HG02870 (cell line): ENCODE results near the gene CLDN6.
A peak's percentile ranks its signal among the peaks of the same experiment; 100 is the strongest.

Source experiments
- ATAC-seq: cut with Tn5 transposase; IDR thresholded peaks from one replicate; pipeline ENCODE4 v1.9.1; 2021; ENCODE audit warnings: mild to moderate bottlenecking, moderate library complexity; ENCODE audit not compliant: unreplicated experiment

CLDN6 gene

DNA sequence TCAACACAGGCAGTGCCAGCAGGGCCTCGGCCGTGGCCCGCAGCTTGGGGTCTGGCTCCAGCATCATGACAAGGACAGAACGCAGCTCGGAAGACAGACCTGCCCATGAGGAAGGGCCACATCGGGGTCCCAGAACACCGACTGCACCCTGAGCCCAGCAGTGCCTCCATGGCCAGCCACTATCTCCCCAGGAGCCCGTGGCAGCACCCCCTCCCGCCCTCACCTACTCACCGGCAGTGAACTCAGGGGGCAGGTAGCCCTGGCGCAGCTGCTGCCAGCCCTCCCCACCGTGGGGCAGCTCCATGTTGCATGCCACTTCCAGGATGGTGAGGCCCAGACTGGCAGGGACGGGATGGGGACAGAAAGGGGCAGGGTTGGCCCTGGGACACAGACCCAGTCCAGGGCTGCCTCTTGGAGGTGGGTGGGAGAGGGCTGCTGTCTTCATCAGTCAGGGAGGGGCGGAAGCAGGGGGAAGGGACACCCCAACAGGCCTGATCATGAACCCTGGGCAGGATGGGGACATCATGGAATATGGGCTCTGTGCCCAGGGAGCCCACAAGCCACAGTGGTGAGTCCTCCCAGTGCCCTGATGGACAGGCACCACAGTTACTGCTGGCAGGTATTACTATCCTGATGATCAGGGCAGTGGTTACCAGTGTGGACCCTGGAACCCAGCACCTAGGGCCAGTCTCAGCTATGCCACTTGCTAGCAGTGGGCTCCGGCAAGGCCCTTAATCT is 43.5 kb downstream of the CLDN6 start:
- no peak for ATAC-seq

DNA sequence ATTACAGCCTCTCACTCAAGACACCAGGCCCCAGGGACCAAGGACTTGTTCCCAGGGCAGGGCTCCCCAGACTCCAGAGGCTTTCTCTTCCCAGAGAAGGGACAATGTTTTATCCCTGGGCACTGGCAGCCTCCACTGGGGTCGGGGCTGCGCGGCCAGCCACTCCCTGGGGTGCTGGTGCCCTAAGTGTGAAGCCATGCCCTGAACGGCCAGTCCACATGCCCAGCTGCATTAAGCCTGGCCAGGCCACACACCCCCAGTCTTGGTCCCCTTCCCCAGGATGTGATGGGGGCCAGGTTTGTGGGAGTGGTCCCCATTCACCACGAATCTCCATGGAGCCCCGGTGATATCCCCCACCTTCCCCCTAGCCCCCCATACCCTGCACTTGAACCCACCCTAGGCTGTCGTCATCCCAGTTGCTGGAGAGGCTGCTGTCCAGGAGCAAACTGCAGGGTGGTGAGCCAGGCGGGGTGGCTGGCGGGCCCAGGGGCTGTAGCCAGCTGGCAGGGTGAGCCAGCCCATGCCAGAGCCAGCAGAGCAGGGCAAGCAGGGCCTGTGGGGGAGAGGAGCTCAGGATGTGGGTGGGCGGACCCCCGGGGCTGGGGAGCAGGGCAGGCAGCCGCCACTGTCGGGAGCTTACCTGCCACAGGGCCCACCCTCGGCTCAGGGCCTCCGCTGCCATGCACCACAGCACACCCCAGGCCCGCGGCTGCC is 44.2 kb downstream of the CLDN6 start:
- ATAC-seq, result no peak

DNA sequence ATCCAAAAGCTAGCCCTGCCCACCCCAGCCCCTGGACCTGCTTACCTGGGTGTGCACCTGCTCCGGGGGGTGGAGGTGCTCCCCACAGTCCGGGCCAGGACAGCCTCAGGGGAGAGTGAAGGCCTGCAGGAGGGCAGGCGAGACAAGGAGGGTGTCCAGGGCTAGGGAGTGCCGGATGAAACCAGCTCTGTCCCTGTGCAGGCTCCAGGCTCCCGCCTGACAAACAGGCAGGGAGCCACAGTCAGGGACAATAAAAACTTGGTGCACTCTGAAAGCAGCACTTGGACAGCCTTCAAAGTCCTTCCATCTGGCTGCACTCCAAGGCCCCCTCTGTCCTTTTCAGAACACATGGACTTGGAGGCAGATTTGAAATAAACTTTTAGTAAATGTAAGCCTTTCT is 44.9 kb downstream of the CLDN6 start:
- ATAC-seq, result no peak

DNA sequence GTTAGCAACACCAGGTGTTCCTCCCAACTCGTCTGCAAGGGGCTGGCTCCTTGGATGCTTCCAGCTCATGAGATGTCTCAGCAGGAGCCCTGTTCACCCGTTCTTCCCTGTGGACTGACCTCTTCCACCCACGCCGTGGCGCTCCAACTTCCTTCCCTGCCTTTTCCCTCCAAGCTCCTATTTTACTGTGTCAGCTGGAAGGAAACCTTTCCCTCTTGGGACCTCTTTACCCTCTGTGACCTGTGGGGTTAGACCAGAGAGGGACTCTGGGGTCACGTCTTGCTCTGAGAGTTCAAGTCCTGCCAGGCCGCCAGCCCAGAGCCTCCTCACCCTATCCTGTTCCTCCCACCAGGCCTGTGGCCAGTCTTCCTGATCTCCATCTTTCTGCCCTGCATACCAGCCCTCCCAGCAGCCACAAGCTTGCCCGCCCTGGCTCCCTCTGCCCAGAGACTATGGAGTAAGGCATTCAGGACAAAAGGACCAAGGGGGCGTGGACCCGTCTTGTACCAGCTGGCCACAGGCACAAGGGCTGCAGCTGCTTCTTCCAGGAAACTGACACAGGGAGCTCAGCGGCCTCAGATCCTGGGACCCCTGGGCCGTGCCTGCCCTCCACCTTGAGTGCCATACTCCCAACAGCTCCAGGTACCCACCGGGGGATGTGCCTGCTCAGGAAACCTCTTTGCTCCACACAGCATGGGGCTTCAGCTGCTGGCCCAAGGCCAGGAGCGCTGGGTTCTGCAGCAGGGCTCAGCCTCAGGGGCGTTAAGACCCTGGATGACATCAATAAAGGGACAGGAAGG is 45.8 kb downstream of the CLDN6 start:
- ATAC-seq, result no peak

DNA sequence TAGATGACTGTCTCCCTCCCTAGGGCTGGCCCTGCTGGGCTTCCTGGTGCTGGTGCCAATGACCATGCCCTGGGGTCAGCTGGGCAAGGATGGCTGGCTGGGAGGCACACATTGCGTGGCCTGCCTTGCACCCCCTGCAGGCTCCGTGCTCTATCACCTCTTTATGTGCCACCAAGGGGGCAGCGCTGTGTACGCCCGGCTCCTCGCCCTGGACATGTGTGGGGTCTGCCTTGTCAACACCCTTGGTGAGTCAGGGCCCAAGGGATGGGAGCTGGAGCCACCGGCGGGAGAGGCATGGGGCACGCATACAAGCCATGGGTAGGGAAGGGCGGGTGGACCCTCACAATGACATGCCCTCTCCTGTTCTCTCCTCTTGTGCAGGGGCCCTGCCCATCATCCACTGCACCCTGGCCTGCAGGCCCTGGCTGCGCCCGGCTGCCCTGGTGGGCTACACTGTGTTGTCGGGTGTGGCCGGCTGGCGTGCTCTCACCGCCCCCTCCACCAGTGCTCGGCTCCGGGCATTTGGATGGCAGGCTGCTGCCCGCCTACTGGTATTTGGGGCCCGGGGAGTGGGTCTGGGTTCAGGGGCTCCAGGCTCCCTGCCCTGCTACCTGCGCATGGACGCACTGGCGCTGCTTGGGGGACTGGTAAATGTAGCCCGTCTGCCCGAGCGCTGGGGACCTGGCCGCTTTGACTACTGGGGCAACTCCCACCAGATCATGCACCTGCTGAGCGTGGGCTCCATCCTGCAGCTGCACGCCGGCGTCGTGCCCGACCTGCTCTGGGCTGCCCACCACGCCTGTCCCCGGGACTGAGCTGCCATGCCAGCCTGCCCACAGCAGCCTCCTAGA is 46.6 kb downstream of the CLDN6 start:
- no peak for ATAC-seq

DNA sequence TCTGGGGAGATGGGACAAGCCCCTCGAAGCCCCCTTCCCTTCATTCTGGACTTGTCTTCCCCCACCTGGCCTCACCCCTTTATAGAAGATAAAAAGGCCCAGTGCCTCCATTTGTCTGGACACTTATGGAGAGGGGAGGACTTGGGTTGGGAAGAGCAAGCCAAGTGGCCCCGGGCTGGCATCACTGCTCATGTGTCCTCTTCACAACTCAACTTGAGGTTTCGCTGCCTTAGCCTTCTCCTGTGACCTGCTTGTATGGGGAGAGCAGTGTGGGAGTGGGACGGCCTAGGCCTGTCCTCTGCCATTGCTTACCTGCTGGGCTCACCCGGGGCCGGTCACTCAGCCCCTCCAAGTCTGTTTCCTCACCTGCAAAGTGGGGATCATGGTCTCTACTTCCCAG is 47.4 kb downstream of the CLDN6 start:
- ATAC-seq, result no peak

DNA sequence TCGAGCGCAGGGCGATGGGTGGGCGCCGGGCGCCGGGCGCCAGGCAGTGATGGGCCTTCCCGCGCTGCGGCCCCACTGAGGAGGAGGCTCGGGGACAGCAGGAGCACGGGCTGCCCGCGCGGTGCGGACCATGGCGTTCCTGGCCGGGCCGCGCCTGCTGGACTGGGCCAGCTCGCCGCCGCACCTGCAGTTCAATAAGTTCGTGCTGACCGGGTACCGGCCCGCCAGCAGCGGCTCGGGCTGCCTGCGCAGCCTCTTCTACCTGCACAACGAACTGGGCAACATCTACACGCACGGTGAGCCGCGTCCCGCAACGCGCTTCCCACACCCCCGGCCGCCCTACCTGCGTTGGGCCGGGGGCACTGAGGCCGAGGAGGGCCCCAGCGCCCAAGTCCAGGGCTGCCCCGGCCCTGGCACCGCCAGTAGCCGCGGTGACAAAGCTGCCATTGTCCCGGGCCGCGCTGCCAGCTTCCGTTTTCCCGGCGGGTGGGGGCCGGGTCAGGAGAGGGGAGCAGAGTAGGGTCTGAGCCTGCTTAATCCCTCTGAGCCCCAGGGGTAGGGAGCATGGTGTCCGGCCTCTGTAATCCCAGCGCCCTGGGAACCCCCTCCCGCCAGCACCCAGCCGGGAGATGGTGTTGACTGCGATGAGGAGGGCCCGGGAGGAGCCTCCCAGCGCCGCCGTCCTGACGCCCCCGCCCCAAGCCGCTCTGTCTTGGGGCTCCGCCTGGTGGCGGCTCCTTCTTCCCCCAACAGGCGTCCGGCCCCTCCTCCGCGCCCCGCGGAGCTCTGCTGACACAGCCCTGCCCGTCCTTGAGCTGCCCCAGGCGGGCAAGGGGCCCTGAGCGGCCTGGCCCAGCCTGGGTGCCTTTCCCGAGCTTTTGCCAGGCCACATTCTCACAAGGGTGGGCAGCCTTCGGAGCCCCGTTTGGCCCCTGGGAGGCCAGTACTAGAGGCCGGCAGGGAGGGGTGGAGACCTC is 48.1 kb downstream of the CLDN6 start:
- no peak for ATAC-seq

DNA sequence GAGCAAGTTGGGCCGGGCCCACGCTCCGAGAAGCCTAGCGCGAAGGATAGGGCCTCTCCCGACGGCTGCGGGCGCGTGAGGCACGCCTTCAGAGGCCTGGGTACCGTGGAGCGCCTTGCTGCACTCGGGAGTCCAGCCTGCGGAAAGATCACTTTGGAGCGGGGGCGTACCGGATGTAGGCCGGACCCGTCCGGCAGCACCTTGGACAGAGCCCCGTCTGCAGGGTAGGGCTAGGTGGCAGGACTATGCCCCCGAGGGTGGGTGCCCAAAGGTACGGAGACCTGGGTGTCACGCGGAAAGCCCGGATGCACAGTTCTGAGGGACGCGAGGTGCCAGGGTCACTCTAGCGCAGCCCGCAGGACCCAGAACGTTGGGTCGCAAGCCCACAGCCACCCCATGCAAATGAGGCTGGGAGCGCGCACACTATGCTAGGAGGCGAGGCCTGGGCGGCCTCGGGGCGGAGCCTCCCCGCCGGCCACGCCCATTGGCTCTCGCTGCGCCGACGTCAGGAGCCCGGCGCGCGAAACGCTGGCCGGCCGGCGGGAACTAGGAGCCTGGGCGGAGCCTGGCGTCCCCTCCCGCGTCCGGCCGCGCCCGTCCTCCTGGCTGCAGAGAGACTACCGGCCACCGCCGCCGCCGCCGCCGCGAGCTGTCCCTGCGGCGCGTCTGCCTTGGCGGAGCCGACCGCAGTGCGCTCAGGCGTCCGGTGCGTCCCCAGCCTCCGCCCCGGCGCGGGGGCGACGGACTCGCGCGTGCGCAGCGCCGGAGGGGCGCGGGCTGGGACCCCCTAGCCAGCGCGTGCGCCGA is 49.0 kb downstream of the CLDN6 start, which contains the start of gene PAQR4:
PAQR4 (plus strand) TSS at position 611 of the 807 bp plus-strand sequence. CDS start 327 bp downstream, outside the sequence.
- peak; percentile 72 for ATAC-seq

DNA sequence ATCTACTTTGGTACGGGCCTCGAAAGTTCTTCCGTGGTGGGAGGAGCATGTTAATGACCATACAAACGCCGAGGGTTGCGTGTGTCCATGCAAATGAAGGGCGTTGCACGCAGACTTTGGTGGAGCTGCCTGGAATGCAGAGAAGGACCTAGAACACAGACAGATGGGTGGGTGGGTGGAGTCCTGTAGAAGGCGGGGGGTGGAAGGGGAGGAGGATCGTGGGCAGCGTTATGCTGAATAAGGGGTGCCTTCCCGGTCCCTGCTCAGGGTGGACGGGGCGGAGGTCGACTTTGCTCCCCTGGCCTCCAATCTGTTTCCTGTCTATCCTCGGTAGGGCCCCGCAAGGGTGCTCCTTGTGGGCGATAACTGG is 49.6 kb downstream of the CLDN6 start:
- no peak for ATAC-seq

DNA sequence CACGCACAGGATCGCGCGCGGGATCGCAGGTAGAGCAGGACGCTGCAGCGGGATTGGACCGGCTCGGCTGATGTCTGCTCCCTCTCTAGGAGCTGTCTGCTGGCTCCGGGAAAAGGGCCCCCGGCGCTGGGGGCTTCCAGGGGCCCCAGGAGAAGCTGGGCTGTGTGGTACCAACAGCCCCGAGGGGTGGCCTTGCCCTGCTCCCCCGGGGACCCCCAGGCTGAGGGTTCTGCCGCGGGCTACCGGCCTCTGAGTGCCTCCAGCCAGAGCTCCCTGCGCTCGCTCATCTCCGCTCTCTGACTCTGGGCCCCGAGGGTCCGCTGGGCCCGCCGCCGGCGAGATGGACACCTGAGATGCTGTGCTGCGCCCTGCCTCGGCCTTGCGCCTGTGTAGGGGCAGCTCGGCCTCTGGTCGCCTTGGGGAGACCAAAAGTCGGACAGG is 50.2 kb downstream of the CLDN6 start:
- ATAC-seq, result no peak

DNA sequence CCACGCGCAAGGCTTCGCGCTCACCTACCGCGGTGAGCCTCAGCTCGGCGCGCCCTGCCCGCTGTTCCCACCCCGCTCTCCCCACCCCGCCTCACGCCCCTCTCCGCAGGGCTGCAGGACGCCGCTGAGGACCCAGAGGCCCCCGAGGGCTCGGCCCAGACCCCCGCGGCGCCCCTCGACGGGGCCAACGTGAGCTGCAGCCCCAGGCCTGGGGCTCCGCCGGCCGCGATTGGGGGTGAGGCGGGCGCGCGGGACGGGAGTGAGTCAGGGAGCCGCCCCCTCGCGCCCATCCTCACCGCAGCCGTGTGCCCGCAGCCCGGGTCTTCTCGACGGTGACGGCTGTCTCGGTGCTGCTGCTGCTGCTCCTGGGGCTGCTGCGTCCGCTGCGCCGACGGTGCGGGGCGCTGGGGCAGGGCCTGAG is 50.8 kb downstream of the CLDN6 start:
- ATAC-seq, result no peak

DNA sequence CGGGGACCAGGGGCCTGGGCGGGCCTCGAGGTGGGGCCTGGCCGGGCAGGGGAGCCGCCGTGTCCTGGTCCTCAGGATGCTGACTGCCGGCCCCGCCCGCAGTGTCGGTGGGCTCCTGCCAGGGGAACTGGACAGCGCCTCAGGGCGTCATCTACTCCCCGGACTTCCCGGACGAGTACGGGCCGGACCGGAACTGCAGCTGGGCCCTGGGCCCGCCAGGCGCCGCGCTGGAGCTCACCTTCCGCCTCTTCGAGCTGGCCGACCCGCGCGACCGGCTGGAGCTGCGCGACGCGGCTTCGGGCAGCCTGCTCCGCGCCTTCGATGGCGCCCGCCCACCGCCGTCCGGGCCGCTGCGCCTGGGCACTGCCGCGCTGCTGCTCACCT is 51.2 kb downstream of the CLDN6 start:
- ATAC-seq, result no peak

DNA sequence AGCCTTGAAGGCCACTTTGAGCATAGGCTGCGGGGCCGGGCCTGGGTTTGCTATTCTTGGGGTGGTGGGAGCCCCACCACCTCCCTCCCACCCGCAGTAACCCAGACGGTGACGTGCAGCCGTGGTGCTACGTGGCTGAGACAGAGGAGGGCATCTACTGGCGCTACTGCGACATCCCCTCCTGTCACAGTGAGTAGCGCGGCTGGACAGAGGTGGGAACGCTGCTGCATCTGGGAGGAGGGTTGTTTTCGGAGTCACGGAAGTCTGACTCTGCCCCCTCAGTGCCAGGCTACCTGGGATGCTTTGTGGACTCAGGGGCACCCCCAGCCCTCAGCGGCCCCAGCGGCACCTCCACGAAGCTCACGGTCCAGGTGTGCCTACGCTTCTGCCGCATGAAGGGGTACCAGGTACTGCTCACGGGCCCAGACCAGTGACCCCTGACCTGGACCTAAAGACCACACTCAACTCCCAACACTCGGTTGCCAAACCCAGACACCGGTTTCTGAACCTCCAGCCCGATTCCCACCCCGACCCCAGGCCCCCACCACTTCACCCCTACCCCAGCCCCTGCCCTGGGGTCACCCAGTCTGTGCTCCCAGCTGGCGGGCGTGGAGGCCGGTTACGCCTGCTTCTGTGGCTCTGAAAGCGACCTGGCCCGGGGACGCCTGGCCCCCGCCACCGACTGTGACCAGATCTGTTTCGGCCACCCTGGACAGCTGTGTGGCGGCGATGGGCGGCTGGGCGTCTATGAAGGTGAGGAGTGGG is 51.8 kb downstream of the CLDN6 start:
- no peak for ATAC-seq
